Smooth muscle cell (in vitro differentiated cells): Measurements from ENCODE around the gene UTS2R. TPM values are rescaled to one million over a fixed set of nuclear protein-coding genes. Genes with fewer than 3 reads are reported as not detected.

ENCODE experiments used
- DNase-seq: peaks from one replicate; lab custom pipeline; 2025; ENCODE audit not compliant: unreplicated experiment; lab: John Stamatoyannopoulos, UW
- H2AFZ ChIP-seq: fragments of 200-600 bp; sonication (generic); 2 replicates; pipeline ENCODE4 v1.6.0; 2016; ENCODE audit warnings: antibody characterized with exemption, low read depth, mild to moderate bottlenecking
- H3F3A ChIP-seq: fragments of 200-600 bp; sonication (generic); 2 replicates; pipeline ENCODE4 v1.6.0; 2017; ENCODE audit warnings: antibody characterized with exemption, low read depth
- H3K27ac ChIP-seq: fragments of 200-600 bp; sonication (generic); 2 replicates; pipeline ENCODE4 v1.5.1; 2016; ENCODE audit warnings: low read depth, mild to moderate bottlenecking
- H3K27me3 ChIP-seq: fragments of 200-600 bp; sonication (generic); 2 replicates; pipeline ENCODE4 v1.6.1; 2016; ENCODE audit warnings: low read depth, mild to moderate bottlenecking
- H3K36me3 ChIP-seq: fragments of 200-600 bp; sonication (generic); 2 replicates; pipeline ENCODE4 v1.5.1; 2016; ENCODE audit warnings: low read depth
- H3K4me1 ChIP-seq: fragments of 200-600 bp; sonication (generic); 2 replicates; pipeline ENCODE4 v1.5.1; 2016; ENCODE audit warnings: low read depth
- H3K4me2 ChIP-seq: fragments of 200-600 bp; sonication (generic); 2 replicates; pipeline ENCODE4 v1.6.0; 2016; ENCODE audit warnings: mild to moderate bottlenecking
- H3K4me3 ChIP-seq: fragments of 200-600 bp; sonication (generic); 2 replicates; pipeline ENCODE4 v1.5.1; 2016; ENCODE audit warnings: mild to moderate bottlenecking
- H3K79me2 ChIP-seq: fragments of 200-600 bp; sonication (generic); 2 replicates; pipeline ENCODE4 v1.6.0; 2016; ENCODE audit warnings: low read depth, mild to moderate bottlenecking
- H3K9ac ChIP-seq: fragments of 200-600 bp; sonication (generic); 2 replicates; pipeline ENCODE4 v1.6.0; 2016; ENCODE audit warnings: low read depth
- H3K9me3 ChIP-seq: fragments of 200-600 bp; sonication (generic); replicated peaks from 2 replicates; pipeline ENCODE4 v1.5.1; 2016; ENCODE audit warnings: low read depth
- H4K20me1 ChIP-seq: fragments of 200-600 bp; sonication (generic); 2 replicates; pipeline ENCODE4 v1.6.0; 2016; ENCODE audit warnings: low read depth
- CTCF ChIP-seq: fragments of 200-600 bp; sonication (generic); IDR thresholded peaks from 2 replicates; pipeline ENCODE4 v1.5.1; 2017; ENCODE audit warnings: borderline replicate concordance, mild to moderate bottlenecking, antibody characterized with exemption; ENCODE audit not compliant: insufficient read depth, poor library complexity, severe bottlenecking
- WGBS: methylation state at CpG from one replicate; pipeline ENCODE4 v1.1.7; 2016; ENCODE audit warnings: low lambda C conversion rate; 5-methylcytosine and 5-hydroxymethylcytosine counted together
- polyA plus RNA-seq: library from polyadenylated mRNA; unstranded; fragments of >200 nt; fragmentation: Nextera tagmentation; extraction: Ambion mirVana; gene quantifications from 2 replicates; pipeline ENCODE4 v1.2.1, GENCODE V29; 2016
- total RNA-seq: library from RNA; depleted of rRNA; stranded (reverse); fragments of >200 nt; gene quantifications from 2 replicates; pipeline ENCODE4 v1.2.3, GENCODE V29; 2014

The UTS2R gene
- total and polyA plus RNA-seq, 2 experiments from 2014 or later = not detected

- H3K79me2 ChIP-seq = no peaks in the 10 kb centered on the region
- H3K9ac ChIP-seq = peak overlapping the region; percentile 39
- H2AFZ ChIP-seq = peak overlapping the region; percentile 96
- no peaks in the 10 kb centered on the region for H3K36me3 ChIP-seq
- no peak for TF ChIP-seq CTCF
- H3K27me3 ChIP-seq = peaks cover 5% of the 10 kb centered on the region
- H3K27ac ChIP-seq = no peak overlapping the region
- H3K9me3 ChIP-seq = no peaks in the 10 kb centered on the region
- H3K4me2 ChIP-seq = peak overlapping the region; percentile 80
- H3K4me1 ChIP-seq = peaks cover 9% of the 10 kb centered on the region
- no peaks in the 10 kb centered on the region for H4K20me1 ChIP-seq
- H3F3A ChIP-seq = no peaks in the 10 kb centered on the region
- WGBS = 76% methylated on average over 7 of the region's 10 CpGs
- no peak for DNase-seq
- H3K4me3 ChIP-seq = peak overlapping the region; percentile 38
Observed at GRCh38 chr17:82339634-82340580, 31.7 kb upstream of the UTS2R start.

- no peaks in the 10 kb centered on the region for H3K79me2 ChIP-seq
- no peak overlapping the region for H3K27ac ChIP-seq
- no peak for DNase-seq
- TF ChIP-seq CTCF = no peak
- H4K20me1 ChIP-seq = no peaks in the 10 kb centered on the region
- H3K4me1 ChIP-seq = peaks cover 9% of the 10 kb centered on the region
- no peak overlapping the region for H3K9ac ChIP-seq
- H2AFZ ChIP-seq = no peak overlapping the region
- H3K27me3 ChIP-seq = no peaks in the 10 kb centered on the region
- WGBS = 92% methylated on average over 26 of the region's 28 CpGs
- no peaks in the 10 kb centered on the region for H3K9me3 ChIP-seq
- H3K36me3 ChIP-seq = no peaks in the 10 kb centered on the region
- no peak overlapping the region for H3K4me2 ChIP-seq
- H3K4me3 ChIP-seq = no peak overlapping the region
- no peaks in the 10 kb centered on the region for H3F3A ChIP-seq
Observed at GRCh38 chr17:82342361-82343079, 29.0 kb upstream of the UTS2R start.

DNA sequence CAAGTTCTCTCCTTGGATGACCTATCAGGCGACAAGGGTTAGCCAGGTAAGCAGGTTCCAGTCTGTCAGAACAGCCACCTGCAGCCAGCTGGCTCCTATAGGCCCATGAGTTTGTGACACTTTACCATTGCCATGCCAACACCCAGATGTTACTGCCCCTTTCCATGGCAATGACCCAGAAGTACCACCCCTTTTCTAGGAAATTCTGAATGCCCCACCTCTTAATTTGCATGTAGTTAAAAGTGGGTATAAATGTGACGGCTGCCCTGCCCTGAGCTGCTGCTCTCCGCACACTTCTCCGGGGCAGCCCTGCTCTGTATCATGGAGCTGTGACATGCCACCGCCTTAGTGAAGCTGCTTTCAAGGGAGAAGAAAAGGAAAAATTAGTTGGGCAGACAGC is 28.0 kb upstream of the UTS2R start:
- peaks cover 9% of the 10 kb centered on the region for H3K4me1 ChIP-seq
- H3K4me3 ChIP-seq = no peak overlapping the region
- H3K4me2 ChIP-seq = no peak overlapping the region
- no peaks in the 10 kb centered on the region for H3K9me3 ChIP-seq
- H3K79me2 ChIP-seq = no peaks in the 10 kb centered on the region
- DNase-seq = no peak
- no peak overlapping the region for H3K27ac ChIP-seq
- H4K20me1 ChIP-seq = no peaks in the 10 kb centered on the region
- WGBS = 95% methylated on average over 5 of the region's 5 CpGs
- no peak overlapping the region for H3K9ac ChIP-seq
- no peak overlapping the region for H2AFZ ChIP-seq
- no peaks in the 10 kb centered on the region for H3F3A ChIP-seq
- TF ChIP-seq CTCF = no peak
- no peaks in the 10 kb centered on the region for H3K27me3 ChIP-seq
- no peaks in the 10 kb centered on the region for H3K36me3 ChIP-seq
